GM13977 (cell line): ENCODE results near the gene FBXO36.

ENCODE experiments used
- DNase-seq: peaks from one replicate; pipeline ENCODE4 v3.0.0; 2012; ENCODE audit warnings: low spot score
- CTCF ChIP-seq: IDR thresholded peaks from 2 replicates; pipeline ENCODE4 v1.5.1; 2012; ENCODE audit warnings: mild to moderate bottlenecking, control low read depth; ENCODE audit not compliant: insufficient read depth; ENCODE audit errors: extremely low read depth, missing control alignments
- in situ Hi-C: fragments of 300-500 bp; cut with MboI; formaldehyde crosslinking; loops from one replicate; pipeline ENCODE4 v1.12.0; 2022; ENCODE audit warnings: low sequenced_read_pairs, low pct_unique_long_range_greater_than_20kb, mixed read lengths, inconsistent platforms; ENCODE audit not compliant: unreplicated experiment

The FBXO36 gene

GRCh38 chr2:230019742-230020141, 97.4 kb downstream of the FBXO36 start:
- TF ChIP-seq CTCF, result no peak
- DNase-seq, result no peak
- in situ Hi-C loops, result loop anchor here (25.0 kb wide), 2 partner anchors 593 to 793 kb away; no protein-coding TSS in a partner anchor

- DNase-seq, result no peak
- in situ Hi-C loops, result loop anchor here (25.0 kb wide), 2 partner anchors 589 to 789 kb away; no protein-coding TSS in a partner anchor
- TF ChIP-seq CTCF, result no peak
Observed at GRCh38 chr2:230023313-230023712, 101.0 kb downstream of the FBXO36 start.

- no peak for DNase-seq
- TF ChIP-seq CTCF, result no peak
- in situ Hi-C loops, result no loop called here
Observed at GRCh38 chr2:230042195-230042594, 119.9 kb downstream of the FBXO36 start.

GRCh38 chr2:230043025-230043424, 120.7 kb downstream of the FBXO36 start:
- no peak for TF ChIP-seq CTCF
- no peak for DNase-seq
- in situ Hi-C loops, result no loop called here

GRCh38 chr2:230043461-230043860, 121.2 kb downstream of the FBXO36 start:
- in situ Hi-C loops, result no loop called here
- DNase-seq, result no peak
- TF ChIP-seq CTCF, result no peak

GRCh38 chr2:230046491-230046890, 124.2 kb downstream of the FBXO36 start:
- DNase-seq, result no peak
- TF ChIP-seq CTCF, result no peak
- in situ Hi-C loops, result no loop called here
